Measurements from ENCODE around the gene BCL2L13.

DNA sequence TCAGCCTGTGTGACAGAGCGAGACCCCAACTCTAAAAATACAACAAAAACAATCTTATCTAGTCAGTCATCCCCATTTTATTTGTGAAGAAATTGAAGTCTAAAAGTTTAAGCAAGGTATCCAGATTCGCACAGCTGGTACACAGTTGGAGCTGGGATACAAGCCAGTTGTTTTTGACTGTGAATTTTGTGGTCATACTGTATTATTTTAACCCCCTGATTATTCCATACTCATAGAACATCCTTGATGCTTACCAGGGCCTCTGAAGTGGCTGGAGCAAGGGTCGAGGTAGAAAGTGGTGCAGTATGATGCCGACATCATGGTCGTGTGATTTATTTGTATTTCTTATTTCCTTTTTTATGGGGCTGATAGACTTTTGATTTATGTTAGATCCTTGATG lies 85.7 kb downstream of the BCL2L13 start:
- TF ChIP-seq POLR2A (IDR thresholded peaks at IDR 0.05): no peak
- TF ChIP-seq, protein P1, sequence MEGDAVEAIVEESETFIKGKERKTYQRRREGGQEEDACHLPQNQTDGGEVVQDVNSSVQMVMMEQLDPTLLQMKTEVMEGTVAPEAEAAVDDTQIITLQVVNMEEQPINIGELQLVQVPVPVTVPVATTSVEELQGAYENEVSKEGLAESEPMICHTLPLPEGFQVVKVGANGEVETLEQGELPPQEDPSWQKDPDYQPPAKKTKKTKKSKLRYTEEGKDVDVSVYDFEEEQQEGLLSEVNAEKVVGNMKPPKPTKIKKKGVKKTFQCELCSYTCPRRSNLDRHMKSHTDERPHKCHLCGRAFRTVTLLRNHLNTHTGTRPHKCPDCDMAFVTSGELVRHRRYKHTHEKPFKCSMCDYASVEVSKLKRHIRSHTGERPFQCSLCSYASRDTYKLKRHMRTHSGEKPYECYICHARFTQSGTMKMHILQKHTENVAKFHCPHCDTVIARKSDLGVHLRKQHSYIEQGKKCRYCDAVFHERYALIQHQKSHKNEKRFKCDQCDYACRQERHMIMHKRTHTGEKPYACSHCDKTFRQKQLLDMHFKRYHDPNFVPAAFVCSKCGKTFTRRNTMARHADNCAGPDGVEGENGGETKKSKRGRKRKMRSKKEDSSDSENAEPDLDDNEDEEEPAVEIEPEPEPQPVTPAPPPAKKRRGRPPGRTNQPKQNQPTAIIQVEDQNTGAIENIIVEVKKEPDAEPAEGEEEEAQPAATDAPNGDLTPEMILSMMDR (IDR thresholded peaks at IDR 0.05 in 8 of 11, conservative IDR thresholded peaks at IDR 0.05 in 3 of 11): no peak
- TF ChIP-seq POLR2AphosphoS5 (IDR thresholded peaks at IDR 0.05): no peak

Measured in spleen (tissue), 7 donors.